ENCODE data around the gene HS6ST3.

Gene HS6ST3

GRCh38 chr13:96299235-96299634 lies 209.3 kb downstream of the HS6ST3 start:
- no peak for DNase-seq (ENCODE audit: low read depth)

- DNase-seq (ENCODE audit: low read depth) = no peak
These were observed 218.7 kb downstream of the HS6ST3 start for GRCh38 chr13:96308568-96308967.

GRCh38 chr13:96314974-96315373 lies 225.1 kb downstream of the HS6ST3 start:
- DNase-seq (ENCODE audit: low read depth) = no peak

GRCh38 chr13:96338030-96338429 lies 248.1 kb downstream of the HS6ST3 start:
- DNase-seq (ENCODE audit: low read depth) = no peak

- no peak for DNase-seq (ENCODE audit: low read depth)
These were observed 252.4 kb downstream of the HS6ST3 start for GRCh38 chr13:96342286-96342685.

- no peak for DNase-seq (ENCODE audit: low read depth)
These were observed 253.1 kb downstream of the HS6ST3 start for GRCh38 chr13:96342852-96343465.

GRCh38 chr13:96346921-96347320 lies 257.0 kb downstream of the HS6ST3 start:
- no peak for DNase-seq (ENCODE audit: low read depth)

- no peak for DNase-seq (ENCODE audit: low read depth)
These were observed 283.7 kb downstream of the HS6ST3 start for GRCh38 chr13:96373597-96373996.

GRCh38 chr13:96377835-96378234 lies 287.9 kb downstream of the HS6ST3 start:
- no peak for DNase-seq (ENCODE audit: low read depth)

- DNase-seq (ENCODE audit: low read depth) = no peak
These were observed 290.1 kb downstream of the HS6ST3 start for GRCh38 chr13:96379967-96380366.

GRCh38 chr13:96381681-96382080 lies 291.8 kb downstream of the HS6ST3 start:
- no peak for DNase-seq (ENCODE audit: low read depth)

GRCh38 chr13:96388598-96388997 lies 298.7 kb downstream of the HS6ST3 start:
- no peak for DNase-seq (ENCODE audit: low read depth)

GRCh38 chr13:96391606-96392005 lies 301.7 kb downstream of the HS6ST3 start:
- no peak for DNase-seq (ENCODE audit: low read depth)

- DNase-seq (ENCODE audit: low read depth) = no peak
These were observed 307.9 kb downstream of the HS6ST3 start for GRCh38 chr13:96397807-96398206.

- no peak for DNase-seq (ENCODE audit: low read depth)
These were observed 308.6 kb downstream of the HS6ST3 start for GRCh38 chr13:96398486-96398885.

- DNase-seq (ENCODE audit: low read depth) = no peak
These were observed 313.3 kb downstream of the HS6ST3 start for GRCh38 chr13:96403241-96403640.

- DNase-seq (ENCODE audit: low read depth) = no peak
These were observed 313.7 kb downstream of the HS6ST3 start for GRCh38 chr13:96403651-96404050.

- DNase-seq (ENCODE audit: low read depth) = no peak
These were observed 326.0 kb downstream of the HS6ST3 start for GRCh38 chr13:96415831-96416385.

GRCh38 chr13:96417939-96418685 lies 328.2 kb downstream of the HS6ST3 start:
- no peak for DNase-seq (ENCODE audit: low read depth)

GRCh38 chr13:96421314-96421713 lies 331.4 kb downstream of the HS6ST3 start:
- DNase-seq (ENCODE audit: low read depth) = no peak

GRCh38 chr13:96422002-96422401 lies 332.1 kb downstream of the HS6ST3 start:
- DNase-seq (ENCODE audit: low read depth) = no peak

GRCh38 chr13:96426167-96426566 lies 336.3 kb downstream of the HS6ST3 start:
- no peak for DNase-seq (ENCODE audit: low read depth)

GRCh38 chr13:96428911-96429310 lies 339.0 kb downstream of the HS6ST3 start:
- DNase-seq (ENCODE audit: low read depth) = no peak
